Thyroid gland (tissue), 4 donors: ENCODE measurements around the gene SLC8A3. TPM values are rescaled to one million over a fixed set of nuclear protein-coding genes. Genes with fewer than 3 reads are reported as not detected.

ENCODE experiments used
- DNase-seq, 2 donors: peaks; one replicate each; pipeline ENCODE4 v3.0.0-alpha.2; 2019
- H3K27ac ChIP-seq, 3 donors: fragments of 200-600 bp; sonication (generic); 1 replicate in 2 of 3; 2 replicates in 1 of 3; pipeline ENCODE4 v1.5.1; 2016 to 2019; ENCODE audit warnings: mild to moderate bottlenecking in 1 of 3, moderate library complexity in 1 of 3
- H3K27me3 ChIP-seq: fragments of 200-600 bp; sonication (generic); one replicate; pipeline ENCODE4 v1.5.1; 2019
- H3K36me3 ChIP-seq, 2 donors: fragments of 200-600 bp; sonication (generic); one replicate each; pipeline ENCODE4 v1.5.1; 2016 to 2019
- H3K4me1 ChIP-seq, 2 donors: fragments of 200-600 bp; sonication (generic); one replicate each; pipeline ENCODE4 v1.5.1; 2017 to 2019
- H3K4me3 ChIP-seq, 3 donors: fragments of 200-600 bp; sonication (generic); replicated peaks in 1 of 3; 1 replicate in 2 of 3; 2 replicates in 1 of 3; pipeline ENCODE4 v1.5.1; 2016; ENCODE audit warnings: mild to moderate bottlenecking in 1 of 3
- H3K9me3 ChIP-seq: fragments of 200-600 bp; sonication (generic); one replicate; pipeline ENCODE4 v1.5.1; 2017
- CTCF ChIP-seq, 6 experiments: fragments of 200-600 bp in 3 of 6; fragments of 450-650 bp in 3 of 6; sonication (generic) in 3 of 6; IDR thresholded peaks; one replicate each; pipeline ENCODE4 v1.5.1; 2016 to 2019; ENCODE audit warnings: antibody characterized with exemption in 6 of 6, mild to moderate bottlenecking in 2 of 6, inconsistent platforms in 1 of 6, moderate library complexity in 1 of 6
- POLR2A ChIP-seq, 2 donors: fragments of 450-650 bp; IDR thresholded peaks; one replicate each; pipeline ENCODE4 v1.6.1; 2017; ENCODE audit warnings: antibody characterized with exemption in 2 of 2, mild to moderate bottlenecking in 2 of 2, moderate library complexity in 1 of 2
- WGBS, 2 donors: methylation state at CpG; one replicate each; pipeline ENCODE4 v1.1.5; 2017; 5-methylcytosine and 5-hydroxymethylcytosine counted together
- intact Hi-C: fragments of 100-400 bp; cut with DNase I; formaldehyde crosslinking; loops from one replicate; pipeline ENCODE4 v1.15.1; 2023
- total RNA-seq, 4 donors: library from RNA; depleted of rRNA; stranded (reverse); fragments of >200 nt; gene quantifications; one replicate each; pipeline ENCODE4 v1.2.3, GENCODE V29; 2016

The SLC8A3 gene
- total RNA-seq, 4 donors from 2014 or later: 0.29 TPM; not detected in 3

GRCh38 chr14:70213721-70214282 is 25.1 kb upstream of the SLC8A3 start:
- Histone ChIP-seq H3K27ac (no peak overlapping the region), H3K27me3 (no peaks in the 10 kb centered on the region), H3K4me1 (no peaks in the 10 kb centered on the region), H3K9me3 (no peaks in the 10 kb centered on the region), H3K36me3 (no peaks in the 10 kb centered on the region), H3K4me3 (no peak overlapping the region)
- WGBS, 2 donors: 50 to 61% methylated on average over 3 of the region's 3 CpGs
- no peak for DNase-seq
- intact Hi-C loops: no loop called here
- no peak for TF ChIP-seq POLR2A (IDR thresholded peaks at IDR 0.05)
- no peak for TF ChIP-seq CTCF (IDR thresholded peaks at IDR 0.05)

- DNase-seq: no peak
- Histone ChIP-seq H3K36me3 (no peaks in the 10 kb centered on the region), H3K9me3 (no peaks in the 10 kb centered on the region), H3K27ac (no peak overlapping the region), H3K27me3 (no peaks in the 10 kb centered on the region), H3K4me3 (no peak overlapping the region), H3K4me1 (no peaks in the 10 kb centered on the region)
- intact Hi-C loops: no loop called here
- TF ChIP-seq POLR2A (IDR thresholded peaks at IDR 0.05): no peak
- TF ChIP-seq CTCF (IDR thresholded peaks at IDR 0.05): no peak
- 25 to 32% methylated on average over 1 of the region's 1 CpG for WGBS, 2 donors
Measured at GRCh38 chr14:70212752-70213151, 24.0 kb upstream of the SLC8A3 start.

- Histone ChIP-seq H3K9me3 (no peaks in the 10 kb centered on the region), H3K36me3 (no peaks in the 10 kb centered on the region), H3K27me3 (no peaks in the 10 kb centered on the region), H3K4me1 (no peaks in the 10 kb centered on the region), H3K27ac (no peak overlapping the region), H3K4me3 (no peak overlapping the region)
- DNase-seq: no peak
- intact Hi-C loops: no loop called here
- no peak for TF ChIP-seq POLR2A (IDR thresholded peaks at IDR 0.05)
- no peak for TF ChIP-seq CTCF (IDR thresholded peaks at IDR 0.05)
Measured at GRCh38 chr14:70208380-70208779, 19.6 kb upstream of the SLC8A3 start.

GRCh38 chr14:70203686-70204085 is 14.9 kb upstream of the SLC8A3 start:
- H3K27me3 ChIP-seq: peaks cover 3% of the 10 kb centered on the region
- WGBS, 2 donors: 74 to 76% methylated on average over 4 of the region's 4 CpGs
- H3K4me3 ChIP-seq: no peak overlapping the region
- intact Hi-C loops: no loop called here
- no peaks in the 10 kb centered on the region for H3K4me1 ChIP-seq
- no peaks in the 10 kb centered on the region for H3K9me3 ChIP-seq
- no peak for DNase-seq
- no peak for TF ChIP-seq POLR2A (IDR thresholded peaks at IDR 0.05)
- no peak for TF ChIP-seq CTCF (IDR thresholded peaks at IDR 0.05)
- H3K27ac ChIP-seq: no peak overlapping the region
- no peaks in the 10 kb centered on the region for H3K36me3 ChIP-seq

- DNase-seq: no peak
- Histone ChIP-seq H3K36me3 (no peaks in the 10 kb centered on the region), H3K4me3 (no peak overlapping the region), H3K27me3 (peaks cover 3% of the 10 kb centered on the region), H3K4me1 (no peaks in the 10 kb centered on the region), H3K27ac (no peak overlapping the region), H3K9me3 (no peaks in the 10 kb centered on the region)
- intact Hi-C loops: no loop called here
- WGBS, 2 donors: 86% methylated on average over 3 of the region's 3 CpGs
- TF ChIP-seq POLR2A (IDR thresholded peaks at IDR 0.05): no peak
- no peak for TF ChIP-seq CTCF (IDR thresholded peaks at IDR 0.05)
Measured at GRCh38 chr14:70201994-70202393, 13.2 kb upstream of the SLC8A3 start.
